ENCODE measurements around the gene BRIP1. TPM values are rescaled to one million over a fixed set of nuclear protein-coding genes. Genes with fewer than 3 reads are reported as not detected.

The BRIP1 gene
- total RNA-seq, 1 donor from 2014 or later = not detected

DNA sequence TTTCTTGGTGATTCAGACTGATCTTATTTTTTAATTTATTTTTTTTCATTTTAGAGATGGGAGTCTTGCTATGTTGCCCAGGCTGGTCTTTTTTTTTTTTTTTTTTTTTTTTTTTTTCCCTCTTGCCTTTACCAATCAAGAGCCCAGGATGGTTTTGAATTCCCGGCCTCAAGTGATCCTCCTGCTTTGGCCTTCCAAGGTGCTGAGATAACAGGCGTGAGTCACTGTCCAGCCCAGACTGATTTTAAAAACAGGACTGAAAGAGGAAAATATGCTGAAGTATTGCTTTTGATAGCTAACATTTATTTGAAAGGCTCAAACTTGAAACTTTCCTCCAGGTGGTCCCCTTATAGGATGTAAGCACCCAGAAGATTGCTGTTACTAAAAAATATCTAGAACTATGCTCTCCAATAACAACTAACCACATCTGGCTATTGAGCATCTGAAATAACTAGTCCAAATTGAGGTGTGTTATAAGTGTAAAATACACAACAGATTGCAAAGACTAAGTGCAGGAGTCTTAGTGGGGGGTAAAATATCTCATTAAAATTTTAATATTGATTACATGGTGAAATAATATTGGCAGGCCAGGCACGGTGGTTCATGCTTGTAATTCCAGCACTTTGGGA is 15.8 kb upstream of the BRIP1 start:
- H3K36me3 ChIP-seq = peaks cover 25 to 37% of the 10 kb centered on the region in 2 donors
- DNase-seq (ENCODE audit: low spot score in 2 of 2) = no peak
- no peak for TF ChIP-seq CTCF (IDR thresholded peaks at IDR 0.05)

DNA sequence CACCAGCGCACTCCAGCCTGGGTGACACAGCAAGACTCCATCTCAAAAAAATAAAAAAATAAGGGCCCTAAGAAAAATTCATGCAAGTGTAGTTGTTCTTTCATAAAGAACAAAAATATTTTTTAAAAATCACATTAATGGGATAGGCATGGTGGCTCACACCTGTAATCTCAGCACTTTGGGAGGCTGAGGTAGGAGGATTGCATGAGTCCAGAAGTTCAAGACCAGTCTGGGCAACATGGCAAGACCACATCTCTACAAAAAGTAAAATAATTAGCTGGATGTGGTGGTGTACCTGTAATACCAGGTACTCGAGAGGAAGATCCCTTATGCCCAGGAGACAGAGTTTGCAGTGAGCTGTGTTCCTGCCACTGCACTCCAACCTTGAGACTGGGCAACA is 15.2 kb upstream of the BRIP1 start:
- TF ChIP-seq CTCF (IDR thresholded peaks at IDR 0.05) = no peak
- Histone ChIP-seq H3K4me1 (no peaks in the 10 kb centered on the region), H3K27me3 (no peaks in the 10 kb centered on the region), H3K27ac (no peak overlapping the region), H3K36me3 (peaks cover 20 to 32% of the 10 kb centered on the region in 2 donors), H3K4me3 (no peak overlapping the region), H3K9me3 (no peaks in the 10 kb centered on the region)
- intact Hi-C loops (cut with DNase I) = no loop called here
- DNase-seq (ENCODE audit: low spot score in 2 of 2) = no peak

More for the DNA sequence above, 15.8 kb upstream of the BRIP1 start:
- no peak overlapping the region for H3K27ac ChIP-seq
- H3K9me3 ChIP-seq = no peaks in the 10 kb centered on the region
- no peak overlapping the region for H3K4me3 ChIP-seq
- H3K27me3 ChIP-seq = no peaks in the 10 kb centered on the region
- intact Hi-C loops (cut with DNase I) = no loop called here
- no peaks in the 10 kb centered on the region for H3K4me1 ChIP-seq

GRCh38 chr17:61877837-61878236 is 14.5 kb upstream of the BRIP1 start:
- Histone ChIP-seq H3K4me1 (no peaks in the 10 kb centered on the region), H3K4me3 (no peak overlapping the region), H3K27me3 (no peaks in the 10 kb centered on the region), H3K27ac (no peak overlapping the region), H3K9me3 (no peaks in the 10 kb centered on the region), H3K36me3 (peaks cover 17 to 28% of the 10 kb centered on the region in 2 donors)
- no peak for TF ChIP-seq CTCF (IDR thresholded peaks at IDR 0.05)
- DNase-seq (ENCODE audit: low spot score in 2 of 2) = no peak
- intact Hi-C loops (cut with DNase I) = no loop called here

- intact Hi-C loops (cut with DNase I) = no loop called here
- TF ChIP-seq CTCF (IDR thresholded peaks at IDR 0.05) = no peak
- peaks cover 6 to 36% of the 10 kb centered on the region in 2 donors for H3K36me3 ChIP-seq
Measured at GRCh38 chr17:61875804-61876203, 12.5 kb upstream of the BRIP1 start.

GRCh38 chr17:61875285-61875684 is 12.0 kb upstream of the BRIP1 start:
- no peak overlapping the region for H3K27ac ChIP-seq
- intact Hi-C loops (cut with DNase I) = no loop called here
- H3K36me3 ChIP-seq = peaks cover 10 to 41% of the 10 kb centered on the region in 2 donors
- no peak for TF ChIP-seq CTCF (IDR thresholded peaks at IDR 0.05)
- H3K4me1 ChIP-seq = no peaks in the 10 kb centered on the region
- no peak for DNase-seq (ENCODE audit: low spot score in 2 of 2)
- H3K9me3 ChIP-seq = no peaks in the 10 kb centered on the region
- no peak overlapping the region for H3K4me3 ChIP-seq
- H3K27me3 ChIP-seq = no peaks in the 10 kb centered on the region

More at GRCh38 chr17:61875804-61876203, 12.5 kb upstream of the BRIP1 start:
- no peaks in the 10 kb centered on the region for H3K4me1 ChIP-seq
- no peaks in the 10 kb centered on the region for H3K9me3 ChIP-seq
- no peaks in the 10 kb centered on the region for H3K27me3 ChIP-seq
- no peak overlapping the region for H3K4me3 ChIP-seq
- no peak overlapping the region for H3K27ac ChIP-seq
- DNase-seq (ENCODE audit: low spot score in 2 of 2) = no peak

GRCh38 chr17:61874075-61874474 is 10.7 kb upstream of the BRIP1 start:
- Histone ChIP-seq H3K36me3 (peaks cover 15 to 46% of the 10 kb centered on the region in 2 donors), H3K4me3 (no peak overlapping the region), H3K27me3 (no peaks in the 10 kb centered on the region), H3K4me1 (no peaks in the 10 kb centered on the region), H3K9me3 (no peaks in the 10 kb centered on the region), H3K27ac (no peak overlapping the region)
- no peak for DNase-seq (ENCODE audit: low spot score in 2 of 2)
- TF ChIP-seq CTCF (IDR thresholded peaks at IDR 0.05) = no peak
- intact Hi-C loops (cut with DNase I) = no loop called here
